ENCODE measurements around the gene DUOX1.
A peak's percentile ranks its signal among the peaks of the same experiment; 100 is the strongest.

DUOX1 gene

GRCh38 chr15:45143946-45144345 lies 14.2 kb downstream of the DUOX1 start:
- no peak for DNase-seq (ENCODE audit: low read depth)

GRCh38 chr15:45144775-45145174 lies 15.0 kb downstream of the DUOX1 start:
- DNase-seq (ENCODE audit: low read depth): no peak

- no peak for DNase-seq (ENCODE audit: low read depth)
Observed at GRCh38 chr15:45146405-45146804, 16.6 kb downstream of the DUOX1 start.

- no peak for DNase-seq (ENCODE audit: low read depth)
Observed at GRCh38 chr15:45147606-45148005, 17.8 kb downstream of the DUOX1 start.

- DNase-seq (ENCODE audit: low read depth): no peak
Observed at GRCh38 chr15:45148076-45149059, 18.6 kb downstream of the DUOX1 start.

GRCh38 chr15:45149060-45149459 lies 19.3 kb downstream of the DUOX1 start:
- DNase-seq (ENCODE audit: low read depth): no peak

GRCh38 chr15:45150481-45150880 lies 20.7 kb downstream of the DUOX1 start:
- no peak for DNase-seq (ENCODE audit: low read depth)

- DNase-seq (ENCODE audit: low read depth): no peak
Observed at GRCh38 chr15:45150997-45151396, 21.2 kb downstream of the DUOX1 start.

GRCh38 chr15:45151998-45152828 lies 22.4 kb downstream of the DUOX1 start:
- DNase-seq (ENCODE audit: low read depth): no peak

- DNase-seq (ENCODE audit: low read depth): no peak
Observed at GRCh38 chr15:45155739-45156138, 25.9 kb downstream of the DUOX1 start.

GRCh38 chr15:45156744-45157455 lies 27.1 kb downstream of the DUOX1 start:
- DNase-seq (ENCODE audit: low read depth): no peak

- DNase-seq (ENCODE audit: low read depth): no peak
Observed at GRCh38 chr15:45157974-45158373, 28.2 kb downstream of the DUOX1 start.

- DNase-seq (ENCODE audit: low read depth): no peak
Observed at GRCh38 chr15:45161666-45162065, 31.9 kb downstream of the DUOX1 start.

GRCh38 chr15:45162771-45163507 lies 33.1 kb downstream of the DUOX1 start:
- DNase-seq (ENCODE audit: low read depth): peak; percentile 40

GRCh38 chr15:45163508-45163856 lies 33.7 kb downstream of the DUOX1 start:
- DNase-seq (ENCODE audit: low read depth): no peak

- DNase-seq (ENCODE audit: low read depth): no peak
Observed at GRCh38 chr15:45164914-45165313, 35.1 kb downstream of the DUOX1 start.

- no peak for DNase-seq (ENCODE audit: low read depth)
Observed at GRCh38 chr15:45165536-45165935, 35.7 kb downstream of the DUOX1 start.

- peak; percentile 73 for DNase-seq (ENCODE audit: low read depth)
Observed at GRCh38 chr15:45166834-45167630, 37.2 kb downstream of the DUOX1 start.

GRCh38 chr15:45167631-45168205 lies 37.9 kb downstream of the DUOX1 start:
- no peak for DNase-seq (ENCODE audit: low read depth)

- DNase-seq (ENCODE audit: low read depth): no peak
Observed at GRCh38 chr15:45168286-45168685, 38.5 kb downstream of the DUOX1 start.
